ENCODE data around the gene HIBADH.

DNA sequence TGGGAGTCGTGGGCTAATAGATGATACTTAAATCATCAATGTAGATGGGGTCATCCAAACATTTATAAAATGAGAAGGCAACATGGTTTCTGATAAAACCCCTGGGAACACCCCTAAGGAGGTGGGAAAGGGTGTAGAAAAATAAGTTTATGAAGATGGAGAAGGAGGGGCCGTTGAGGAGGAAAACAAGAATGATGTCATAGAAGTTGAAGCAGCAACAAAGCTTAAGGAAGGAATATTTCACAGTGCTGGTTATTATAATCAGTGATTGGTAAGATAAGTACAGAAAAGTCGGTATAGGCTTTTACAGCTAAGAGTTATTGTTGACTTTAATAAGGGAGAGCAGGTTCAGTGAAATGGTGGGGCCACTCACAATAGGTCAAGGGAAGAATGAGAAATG lies 9.0 kb upstream of the HIBADH start:
- TF ChIP-seq POLR2A (IDR thresholded peaks at IDR 0.05) (no peak), CTCF (IDR thresholded peaks at IDR 0.05) (no peak), POLR2AphosphoS5 (IDR thresholded peaks at IDR 0.05) (no peak)
